Osteoblast (primary cell): ENCODE data around the gene GAL3ST2. TPM values are rescaled to one million over a fixed set of nuclear protein-coding genes. Genes with fewer than 3 reads are reported as not detected.
A peak's percentile ranks its signal among the peaks of the same experiment; 100 is the strongest.

Experiments
- DNase-seq: peaks from one replicate; pipeline ENCODE4 v3.0.0; 2011; ENCODE audit warnings: low spot score, mixed read lengths; ENCODE audit not compliant: insufficient read length; ENCODE audit errors: missing footprints
- H2AFZ ChIP-seq: 2 replicates; pipeline ENCODE4 v1.6.0; 2011; ENCODE audit warnings: mild to moderate bottlenecking, low read length
- H3K27ac ChIP-seq: 2 replicates; pipeline ENCODE4 v1.5.1; 2011; ENCODE audit warnings: mild to moderate bottlenecking, low read depth, low read length, moderate library complexity
- H3K27me3 ChIP-seq: 2 replicates; pipeline ENCODE4 v1.6.0; 2012; ENCODE audit warnings: mild to moderate bottlenecking, control low read depth, inconsistent platforms, low read length, moderate library complexity; ENCODE audit not compliant: insufficient read depth
- H3K36me3 ChIP-seq: 2 replicates; pipeline ENCODE4 v1.5.1; 2011; ENCODE audit warnings: mild to moderate bottlenecking, low read length, control low read depth, moderate library complexity; ENCODE audit not compliant: insufficient read depth
- H3K4me1 ChIP-seq: 2 replicates; pipeline ENCODE4 v1.5.1; 2011; ENCODE audit warnings: mild to moderate bottlenecking, low read length, control low read depth, moderate library complexity; ENCODE audit not compliant: insufficient read depth
- H3K4me2 ChIP-seq: 2 replicates; pipeline ENCODE4 v1.6.0; 2011; ENCODE audit warnings: mild to moderate bottlenecking, low read length; ENCODE audit not compliant: insufficient read depth
- H3K4me3 ChIP-seq: fragments of 200-600 bp; sonication (generic); 3 replicates; pipeline ENCODE4 v1.5.1; 2012; ENCODE audit warnings: mild to moderate bottlenecking, low read length, inconsistent platforms; ENCODE audit not compliant: insufficient read depth
- H3K79me2 ChIP-seq: 2 replicates; pipeline ENCODE4 v1.6.0; 2012; ENCODE audit warnings: mild to moderate bottlenecking, low read length, control low read depth, inconsistent platforms; ENCODE audit not compliant: insufficient read depth
- H3K9me3 ChIP-seq: 2 replicates; pipeline ENCODE4 v1.5.1; 2011; ENCODE audit warnings: low read depth, low read length, control low read depth
- H4K20me1 ChIP-seq: 2 replicates; pipeline ENCODE4 v1.6.0; 2012; ENCODE audit warnings: mild to moderate bottlenecking, low read length, control low read depth; ENCODE audit not compliant: insufficient read depth
- total RNA-seq: library from RNA; depleted of rRNA; stranded (reverse); fragments of >200 nt; gene quantifications from 2 replicates; pipeline ENCODE4 v1.2.3, GENCODE V29; 2012
- TF ChIP-seq, protein P1 (sequence below): IDR thresholded peaks from 2 replicates; pipeline ENCODE4 v1.5.1; 2011; ENCODE audit warnings: mild to moderate bottlenecking, low read depth, low read length, moderate library complexity; ENCODE audit errors: extremely low read depth

GAL3ST2 gene
- total RNA-seq, 1 donor: 0.36 TPM

DNA sequence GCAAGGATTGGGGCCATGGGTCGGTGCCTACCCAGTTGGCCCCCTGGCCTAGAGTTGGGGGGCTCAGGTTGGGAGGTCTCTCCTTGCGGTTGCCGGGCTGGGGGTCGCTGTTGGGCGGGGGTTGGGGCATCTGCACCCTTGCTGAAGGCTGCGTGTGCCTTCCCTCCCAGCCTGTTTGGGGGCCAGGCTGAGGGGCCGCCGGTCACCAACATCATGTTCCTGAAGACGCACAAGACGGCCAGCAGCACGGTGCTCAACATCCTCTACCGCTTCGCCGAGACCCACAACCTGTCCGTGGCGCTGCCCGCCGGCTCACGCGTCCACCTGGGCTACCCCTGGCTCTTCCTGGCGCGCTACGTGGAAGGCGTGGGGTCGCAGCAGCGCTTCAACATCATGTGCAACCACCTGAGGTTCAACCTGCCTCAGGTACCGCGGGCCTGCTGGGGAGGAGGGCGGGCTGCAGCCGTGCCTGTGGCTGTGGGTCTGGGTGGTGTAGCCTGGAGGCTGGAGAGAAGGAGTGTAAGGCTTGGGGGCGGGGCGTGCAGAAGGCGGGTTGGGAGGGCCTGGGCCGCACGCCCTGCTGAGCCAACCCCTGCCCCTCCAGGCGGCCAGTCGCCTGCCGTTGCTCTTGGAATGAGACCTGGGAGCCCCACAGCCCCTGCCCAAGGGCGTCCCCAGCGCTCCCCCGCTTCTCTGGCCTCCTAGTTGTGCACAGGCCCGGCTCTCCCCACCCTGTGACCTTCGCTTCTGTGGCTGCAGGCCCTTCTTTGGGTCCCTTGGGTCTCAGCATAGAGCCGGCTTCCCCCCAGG is 25.2 kb downstream of the GAL3ST2 start:
- TF ChIP-seq, protein P1, sequence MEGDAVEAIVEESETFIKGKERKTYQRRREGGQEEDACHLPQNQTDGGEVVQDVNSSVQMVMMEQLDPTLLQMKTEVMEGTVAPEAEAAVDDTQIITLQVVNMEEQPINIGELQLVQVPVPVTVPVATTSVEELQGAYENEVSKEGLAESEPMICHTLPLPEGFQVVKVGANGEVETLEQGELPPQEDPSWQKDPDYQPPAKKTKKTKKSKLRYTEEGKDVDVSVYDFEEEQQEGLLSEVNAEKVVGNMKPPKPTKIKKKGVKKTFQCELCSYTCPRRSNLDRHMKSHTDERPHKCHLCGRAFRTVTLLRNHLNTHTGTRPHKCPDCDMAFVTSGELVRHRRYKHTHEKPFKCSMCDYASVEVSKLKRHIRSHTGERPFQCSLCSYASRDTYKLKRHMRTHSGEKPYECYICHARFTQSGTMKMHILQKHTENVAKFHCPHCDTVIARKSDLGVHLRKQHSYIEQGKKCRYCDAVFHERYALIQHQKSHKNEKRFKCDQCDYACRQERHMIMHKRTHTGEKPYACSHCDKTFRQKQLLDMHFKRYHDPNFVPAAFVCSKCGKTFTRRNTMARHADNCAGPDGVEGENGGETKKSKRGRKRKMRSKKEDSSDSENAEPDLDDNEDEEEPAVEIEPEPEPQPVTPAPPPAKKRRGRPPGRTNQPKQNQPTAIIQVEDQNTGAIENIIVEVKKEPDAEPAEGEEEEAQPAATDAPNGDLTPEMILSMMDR: no peak
- no peaks in the 10 kb centered on the region for H4K20me1 ChIP-seq
- no peak overlapping the region for H3K4me2 ChIP-seq
- no peak overlapping the region for H3K27ac ChIP-seq
- H3K4me3 ChIP-seq: no peak overlapping the region
- H2AFZ ChIP-seq: no peak overlapping the region
- peak; percentile 74 for DNase-seq
- no peaks in the 10 kb centered on the region for H3K4me1 ChIP-seq
- no peaks in the 10 kb centered on the region for H3K9me3 ChIP-seq
- no peaks in the 10 kb centered on the region for H3K79me2 ChIP-seq
- H3K36me3 ChIP-seq: no peaks in the 10 kb centered on the region
- peaks cover 25% of the 10 kb centered on the region for H3K27me3 ChIP-seq

DNA sequence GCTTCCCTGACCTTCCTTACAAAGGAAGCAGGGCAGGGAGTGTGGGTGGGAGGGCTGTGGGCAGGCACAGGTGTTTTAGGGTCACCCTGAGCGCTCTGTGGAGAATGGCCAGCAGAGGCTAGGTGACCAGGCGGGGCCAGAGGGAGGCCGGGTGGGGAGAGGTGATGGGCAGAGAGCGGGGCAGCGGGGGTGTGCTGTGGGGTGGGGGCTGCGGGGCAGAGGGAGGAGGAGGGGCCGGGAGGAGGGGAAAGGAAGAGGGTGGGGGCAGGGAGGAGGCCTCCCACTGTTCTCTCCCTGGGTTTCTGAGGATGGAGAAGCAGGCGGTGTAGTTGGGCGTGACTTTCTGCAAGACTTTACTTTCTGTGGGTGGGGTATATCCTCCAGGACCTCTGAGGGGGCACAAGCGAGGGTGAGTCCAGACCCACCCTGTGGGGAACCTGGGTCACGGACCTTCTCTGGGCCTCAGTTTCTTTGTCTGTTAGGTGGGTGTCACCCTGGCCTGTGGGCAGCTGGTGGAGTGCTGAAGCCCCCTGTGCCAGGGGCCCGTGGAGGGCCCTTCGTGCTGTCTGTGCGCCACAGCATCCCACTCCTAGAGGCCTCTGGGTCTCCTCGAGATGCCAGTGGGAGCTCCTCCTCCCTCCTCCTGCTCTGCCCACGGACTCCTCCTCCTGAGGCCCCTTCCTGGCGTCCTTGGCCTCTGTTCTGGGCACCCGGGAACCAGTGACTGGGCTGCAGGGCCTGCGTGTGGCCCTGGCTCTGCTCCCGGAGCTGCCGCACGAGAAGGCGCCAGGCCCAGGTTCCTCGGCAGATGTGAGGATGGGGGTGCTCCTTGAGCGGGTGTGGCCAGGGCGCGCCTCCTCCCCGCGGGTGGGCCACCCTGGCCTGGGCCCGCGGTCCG is 26.0 kb downstream of the GAL3ST2 start:
- no peak overlapping the region for H3K27ac ChIP-seq

DNA sequence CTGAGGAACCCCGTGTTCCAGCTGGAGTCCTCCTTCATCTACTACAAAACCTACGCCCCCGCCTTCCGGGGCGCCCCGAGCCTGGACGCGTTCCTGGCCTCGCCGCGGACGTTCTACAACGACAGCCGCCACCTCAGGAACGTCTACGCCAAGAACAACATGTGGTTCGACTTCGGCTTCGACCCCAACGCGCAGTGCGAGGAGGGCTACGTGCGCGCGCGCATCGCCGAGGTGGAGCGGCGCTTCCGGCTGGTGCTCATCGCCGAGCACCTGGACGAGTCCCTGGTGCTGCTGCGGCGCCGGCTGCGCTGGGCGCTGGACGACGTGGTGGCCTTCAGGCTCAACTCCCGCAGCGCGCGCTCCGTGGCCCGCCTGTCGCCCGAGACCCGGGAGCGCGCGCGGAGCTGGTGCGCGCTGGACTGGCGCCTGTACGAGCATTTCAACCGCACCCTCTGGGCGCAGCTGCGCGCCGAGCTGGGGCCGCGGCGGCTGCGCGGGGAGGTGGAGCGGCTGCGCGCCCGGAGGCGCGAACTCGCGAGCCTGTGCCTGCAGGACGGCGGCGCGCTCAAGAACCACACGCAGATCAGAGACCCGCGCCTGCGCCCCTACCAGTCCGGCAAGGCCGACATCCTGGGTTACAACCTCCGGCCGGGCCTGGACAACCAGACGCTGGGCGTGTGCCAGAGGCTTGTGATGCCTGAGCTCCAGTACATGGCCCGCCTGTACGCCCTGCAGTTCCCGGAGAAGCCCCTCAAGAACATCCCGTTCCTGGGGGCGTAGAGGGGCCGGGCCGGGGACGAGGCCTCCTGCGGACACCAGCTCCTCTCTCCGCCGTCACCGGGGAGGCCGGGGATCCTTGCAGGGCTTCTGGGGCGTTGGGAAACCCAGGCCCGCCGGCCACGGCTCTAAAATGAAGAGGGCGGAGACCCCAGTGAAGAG is 27.0 kb downstream of the GAL3ST2 start:
- Histone ChIP-seq H3K27ac (no peak overlapping the region), H3K27me3 (peaks cover 22% of the 10 kb centered on the region), H3K4me1 (no peaks in the 10 kb centered on the region), H3K36me3 (no peaks in the 10 kb centered on the region), H2AFZ (peak overlapping the region; percentile 77), H3K4me2 (peak overlapping the region; percentile 70), H3K9me3 (no peaks in the 10 kb centered on the region), H3K4me3 (peak overlapping the region; percentile 63), H4K20me1 (no peaks in the 10 kb centered on the region), H3K79me2 (no peaks in the 10 kb centered on the region)
- TF ChIP-seq, protein P1: no peak
- DNase-seq: peak; percentile 92

More for the DNA sequence above, 26.0 kb downstream of the GAL3ST2 start:
- H4K20me1 ChIP-seq: no peaks in the 10 kb centered on the region
- peak; percentile 56 for DNase-seq
- H3K79me2 ChIP-seq: no peaks in the 10 kb centered on the region
- H2AFZ ChIP-seq: no peak overlapping the region
- H3K27me3 ChIP-seq: peaks cover 25% of the 10 kb centered on the region
- H3K9me3 ChIP-seq: no peaks in the 10 kb centered on the region
- H3K4me2 ChIP-seq: peak overlapping the region; percentile 70
- H3K36me3 ChIP-seq: no peaks in the 10 kb centered on the region
- peak overlapping the region; percentile 63 for H3K4me3 ChIP-seq
- no peaks in the 10 kb centered on the region for H3K4me1 ChIP-seq
- TF ChIP-seq, protein P1: no peak
